Measurements from ENCODE around the gene CHAD.

DNA sequence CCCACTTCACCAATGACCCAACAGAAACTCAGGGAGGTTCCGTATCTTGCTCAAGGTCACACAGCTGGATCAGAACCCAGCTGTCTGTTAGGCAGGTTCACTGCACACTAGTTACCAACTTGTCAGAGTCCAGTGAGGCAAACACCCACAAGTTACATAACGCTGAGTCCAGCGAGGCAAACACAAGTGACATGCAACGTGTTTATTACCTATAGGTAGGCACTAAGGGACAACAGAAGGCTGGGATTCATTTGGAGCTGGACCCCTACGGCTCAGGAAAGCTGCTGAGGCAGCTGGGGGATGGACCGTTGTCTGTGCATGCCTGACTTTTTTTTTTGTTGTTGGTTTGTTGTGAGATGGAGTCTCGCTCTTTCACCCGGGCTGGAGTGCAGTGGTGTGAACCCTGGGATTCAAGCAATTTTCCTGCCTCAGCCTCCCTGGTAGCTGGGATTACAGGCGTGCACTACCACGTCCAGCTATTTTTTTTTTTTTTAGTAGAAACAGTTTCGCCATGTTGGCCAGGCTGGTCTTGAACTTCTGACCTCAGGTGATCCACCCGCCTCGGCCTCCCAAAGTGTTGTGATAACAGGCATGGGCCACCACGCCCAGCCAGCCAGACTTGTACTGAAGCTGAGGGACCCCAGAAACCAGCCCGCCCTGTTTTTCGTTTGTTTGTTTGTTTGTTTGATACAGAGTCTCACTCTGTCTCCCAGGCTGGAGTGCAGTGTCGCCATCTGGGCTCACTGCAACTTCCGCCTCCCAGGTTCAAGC is 8.1 kb upstream of the CHAD start:
- TF ChIP-seq, protein P1, sequence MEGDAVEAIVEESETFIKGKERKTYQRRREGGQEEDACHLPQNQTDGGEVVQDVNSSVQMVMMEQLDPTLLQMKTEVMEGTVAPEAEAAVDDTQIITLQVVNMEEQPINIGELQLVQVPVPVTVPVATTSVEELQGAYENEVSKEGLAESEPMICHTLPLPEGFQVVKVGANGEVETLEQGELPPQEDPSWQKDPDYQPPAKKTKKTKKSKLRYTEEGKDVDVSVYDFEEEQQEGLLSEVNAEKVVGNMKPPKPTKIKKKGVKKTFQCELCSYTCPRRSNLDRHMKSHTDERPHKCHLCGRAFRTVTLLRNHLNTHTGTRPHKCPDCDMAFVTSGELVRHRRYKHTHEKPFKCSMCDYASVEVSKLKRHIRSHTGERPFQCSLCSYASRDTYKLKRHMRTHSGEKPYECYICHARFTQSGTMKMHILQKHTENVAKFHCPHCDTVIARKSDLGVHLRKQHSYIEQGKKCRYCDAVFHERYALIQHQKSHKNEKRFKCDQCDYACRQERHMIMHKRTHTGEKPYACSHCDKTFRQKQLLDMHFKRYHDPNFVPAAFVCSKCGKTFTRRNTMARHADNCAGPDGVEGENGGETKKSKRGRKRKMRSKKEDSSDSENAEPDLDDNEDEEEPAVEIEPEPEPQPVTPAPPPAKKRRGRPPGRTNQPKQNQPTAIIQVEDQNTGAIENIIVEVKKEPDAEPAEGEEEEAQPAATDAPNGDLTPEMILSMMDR (IDR thresholded peaks at IDR 0.05) = no peak
- TF ChIP-seq POLR2A (IDR thresholded peaks at IDR 0.05) = no peak

Data from testis (tissue), 2 donors.